K562 (cell line): ENCODE measurements around the gene BCAP31. TPM values are rescaled to one million over a fixed set of nuclear protein-coding genes. Genes with fewer than 3 reads are reported as not detected.
A peak's percentile ranks its signal among the peaks of the same experiment; 100 is the strongest.

ENCODE experiments used
- BCL6 ChIP-seq: fragments of 250-450 bp; sonication (Bioruptor Pico); IDR thresholded peaks from 2 replicates; pipeline ENCODE4 v1.4.0; 2020
- C11orf30 ChIP-seq: fragments of 450-650 bp; IDR thresholded peaks from 2 replicates; pipeline ENCODE4 v1.6.1; 2016; ENCODE audit warnings: low read depth, mild to moderate bottlenecking
- CLOCK ChIP-seq: fragments of 250-450 bp; sonication (Bioruptor Pico); IDR thresholded peaks from 2 replicates; pipeline ENCODE4 v1.4.0; 2020; ENCODE audit warnings: mild to moderate bottlenecking, moderate library complexity, borderline replicate concordance
- GABPB2 ChIP-seq: fragments of 250-450 bp; sonication (Bioruptor Pico); conservative IDR thresholded peaks from 2 replicates; pipeline ENCODE4 v1.5.1; 2021; ENCODE audit warnings: mild to moderate bottlenecking
- HNRNPL ChIP-seq: fragments of 200-400 bp; formaldehyde crosslinking; IDR thresholded peaks from 2 replicates; pipeline ENCODE4 v1.6.1; 2017; ENCODE audit warnings: low read depth, mild to moderate bottlenecking, low read length
- KDM4B ChIP-seq, 2 experiments: fragments of 450-650 bp in 1 of 2; sonication (generic) in 1 of 2; IDR thresholded peaks; 2 replicates each; pipeline ENCODE4 v1.6.1; 2016 to 2017; ENCODE audit warnings: borderline replicate concordance in 2 of 2, antibody characterized with exemption in 1 of 2, low read depth in 1 of 2, mild to moderate bottlenecking in 1 of 2
- KDM5B ChIP-seq: fragments of 200-600 bp; sonication (generic); IDR thresholded peaks from 2 replicates; pipeline ENCODE4 v1.6.1; 2012; ENCODE audit warnings: low read depth, mild to moderate bottlenecking, moderate library complexity, low read length, control low read depth, inconsistent platforms; ENCODE audit not compliant: insufficient replicate concordance
- NR2C1 ChIP-seq, 2 experiments: fragments of 450-650 bp; IDR thresholded peaks; 2 replicates each; pipeline ENCODE4 v1.6.1; 2017; ENCODE audit warnings: mild to moderate bottlenecking in 2 of 2, antibody characterized with exemption in 1 of 2, inconsistent platforms in 1 of 2, missing compliant biosample characterization in 1 of 2, missing genetic modification characterization in 1 of 2
- POLR2AphosphoS2 ChIP-seq: IDR thresholded peaks from 2 replicates; pipeline ENCODE4 v1.6.1; 2012; ENCODE audit warnings: low read length, improper control_type of control experiment
- REST ChIP-seq, 2 experiments: fragments of 450-650 bp; formaldehyde crosslinking in 1 of 2; IDR thresholded peaks; 2 replicates each; pipeline versions ENCODE4 v1.4.0 to v1.6.1; 2014 to 2020; ENCODE audit warnings: mild to moderate bottlenecking in 2 of 2, borderline replicate concordance in 1 of 2, low read depth in 1 of 2
- RUNX1 ChIP-seq: sonication (generic); IDR thresholded peaks from 2 replicates; pipeline ENCODE4 v1.6.1; 2016; ENCODE audit warnings: antibody characterized with exemption, low read depth
- TAL1 ChIP-seq: fragments of 450-650 bp; IDR thresholded peaks from 2 replicates; pipeline ENCODE4 v1.6.1; 2016; ENCODE audit warnings: mild to moderate bottlenecking
- ZEB2 ChIP-seq: fragments of 450-650 bp; IDR thresholded peaks from 2 replicates; pipeline ENCODE4 v1.6.1; 2016
- ZFP1 ChIP-seq: fragments of 450-650 bp; formaldehyde crosslinking; IDR thresholded peaks from 2 replicates; pipeline ENCODE4 v1.4.0; 2020; ENCODE audit warnings: mild to moderate bottlenecking, mixed read lengths
- ZNF277 ChIP-seq: fragments of 250-450 bp; sonication (Bioruptor Pico); IDR thresholded peaks from 2 replicates; pipeline ENCODE4 v1.8.0; 2022; ENCODE audit warnings: inconsistent platforms, mild to moderate bottlenecking, moderate library complexity, borderline replicate concordance
- polyA plus RNA-seq, 8 experiments: library from polyadenylated mRNA; depleted of rRNA in 4 of 8; stranded (reverse) in 5 of 8; unstranded in 3 of 8; fragments of >200 nt; fragmentation: Nextera tagmentation in 2 of 8; fragmentation: Illumina TruSeq in 1 of 8; extraction: Ambion mirVana in 2 of 8; extraction: Trizol in 1 of 8; gene quantifications; 2 replicates each; pipeline versions ENCODE4 v1.2.1 to v1.2.3, GENCODE V29; 2011 to 2014; ENCODE audit warnings: inconsistent platforms in 1 of 8, missing spikeins in 1 of 8
- total RNA-seq, 7 experiments: library from RNA; depleted of rRNA in 6 of 7; stranded (reverse); fragments of >200 nt in 6 of 7; fragmentation: Illumina TruSeq in 2 of 7; extraction: Trizol in 2 of 7; gene quantifications; 2 replicates each; pipeline versions ENCODE4 v1.2.1 to v1.2.3, GENCODE V29; 2011 to 2021; ENCODE audit warnings: low replicate concordance in 1 of 7

Gene BCAP31
- total and polyA plus RNA-seq, 9 of the 15 experiments (the other 6 are each of a cell fraction or from before 2014, with no cell fraction given) = 156 to 683 (median 188) TPM

- no peak for TF ChIP-seq REST (IDR thresholded peaks at IDR 0.05; ENCODE audit: borderline replicate concordance)
- TF ChIP-seq REST (CRISPR knock-in tag; IDR thresholded peaks at IDR 0.05; ENCODE audit: low read depth) = no peak
- TF ChIP-seq HNRNPL = no peak
- TF ChIP-seq NR2C1 (IDR thresholded peaks at IDR 0.05) = no peak
- TF ChIP-seq NR2C1 (tag; IDR thresholded peaks at IDR 0.05) = no peak
- peak; percentile 87 for TF ChIP-seq KDM5B
- TF ChIP-seq ZEB2 = no peak
- no peak for TF ChIP-seq POLR2AphosphoS2
- no peak for TF ChIP-seq ZFP1 (CRISPR knock-in tag)
- TF ChIP-seq RUNX1 = no peak
- no peak for TF ChIP-seq TAL1
- TF ChIP-seq BCL6 (CRISPR knock-in tag) = no peak
- no peak for TF ChIP-seq GABPB2 (CRISPR knock-in tag)
- no peak for TF ChIP-seq CLOCK (CRISPR knock-in tag)
- TF ChIP-seq C11orf30 = no peak
- no peak for TF ChIP-seq KDM4B (IDR thresholded peaks at IDR 0.05; ENCODE audit: borderline replicate concordance in 2 of 2, low read depth in 1 of 2)
- no peak for TF ChIP-seq ZNF277
Observed at GRCh38 chrX:153724252-153725038, at the start of gene BCAP31, which contains the start of gene ABCD1 (continued).
